Osteoblast (primary cell): ENCODE data around the gene MMP13. TPM values are rescaled to one million over a fixed set of nuclear protein-coding genes. Genes with fewer than 3 reads are reported as not detected.
"Not testable (repeated sequence)": the region's sequence is repeated elsewhere in the genome, so short reads cannot be mapped to it uniquely, and the experiment has no call there.

Experiments used
- DNase-seq: peaks from one replicate; pipeline ENCODE4 v3.0.0; 2011; ENCODE audit warnings: low spot score, mixed read lengths; ENCODE audit not compliant: insufficient read length; ENCODE audit errors: missing footprints
- H2AFZ ChIP-seq: 2 replicates; pipeline ENCODE4 v1.6.0; 2011; ENCODE audit warnings: mild to moderate bottlenecking, low read length
- H3K27ac ChIP-seq: 2 replicates; pipeline ENCODE4 v1.5.1; 2011; ENCODE audit warnings: mild to moderate bottlenecking, low read depth, low read length, moderate library complexity
- H3K27me3 ChIP-seq: 2 replicates; pipeline ENCODE4 v1.6.0; 2012; ENCODE audit warnings: mild to moderate bottlenecking, control low read depth, inconsistent platforms, low read length, moderate library complexity; ENCODE audit not compliant: insufficient read depth
- H3K36me3 ChIP-seq: 2 replicates; pipeline ENCODE4 v1.5.1; 2011; ENCODE audit warnings: mild to moderate bottlenecking, low read length, control low read depth, moderate library complexity; ENCODE audit not compliant: insufficient read depth
- H3K4me1 ChIP-seq: 2 replicates; pipeline ENCODE4 v1.5.1; 2011; ENCODE audit warnings: mild to moderate bottlenecking, low read length, control low read depth, moderate library complexity; ENCODE audit not compliant: insufficient read depth
- H3K4me2 ChIP-seq: 2 replicates; pipeline ENCODE4 v1.6.0; 2011; ENCODE audit warnings: mild to moderate bottlenecking, low read length; ENCODE audit not compliant: insufficient read depth
- H3K4me3 ChIP-seq: fragments of 200-600 bp; sonication (generic); 3 replicates; pipeline ENCODE4 v1.5.1; 2012; ENCODE audit warnings: mild to moderate bottlenecking, low read length, inconsistent platforms; ENCODE audit not compliant: insufficient read depth
- H3K79me2 ChIP-seq: 2 replicates; pipeline ENCODE4 v1.6.0; 2012; ENCODE audit warnings: mild to moderate bottlenecking, low read length, control low read depth, inconsistent platforms; ENCODE audit not compliant: insufficient read depth
- H3K9me3 ChIP-seq: 2 replicates; pipeline ENCODE4 v1.5.1; 2011; ENCODE audit warnings: low read depth, low read length, control low read depth
- H4K20me1 ChIP-seq: 2 replicates; pipeline ENCODE4 v1.6.0; 2012; ENCODE audit warnings: mild to moderate bottlenecking, low read length, control low read depth; ENCODE audit not compliant: insufficient read depth
- CTCF ChIP-seq: IDR thresholded peaks from 2 replicates; pipeline ENCODE4 v1.5.1; 2011; ENCODE audit warnings: mild to moderate bottlenecking, low read depth, low read length, moderate library complexity; ENCODE audit errors: extremely low read depth
- small RNA-seq: library from RNA; depleted of rRNA; stranded (forward); fragments of <200 nt; gene quantifications from one replicate; pipeline ENCODE3, GENCODE V24; 2012
- total RNA-seq: library from RNA; depleted of rRNA; stranded (reverse); fragments of >200 nt; gene quantifications from 2 replicates; pipeline ENCODE4 v1.2.3, GENCODE V29; 2012

Gene MMP13
- total RNA-seq, 1 donor: 2.5 TPM

- no peaks in the 10 kb centered on the region for H3K79me2 ChIP-seq
- DNase-seq: no peak
- no peak overlapping the region for H3K4me3 ChIP-seq
- H4K20me1 ChIP-seq: no peaks in the 10 kb centered on the region
- no peaks in the 10 kb centered on the region for H3K4me1 ChIP-seq
- no peak overlapping the region for H2AFZ ChIP-seq
- H3K27me3 ChIP-seq: peaks cover 3% of the 10 kb centered on the region
- H3K36me3 ChIP-seq: no peaks in the 10 kb centered on the region
- TF ChIP-seq CTCF: no peak
- no peaks in the 10 kb centered on the region for H3K9me3 ChIP-seq
- no peak overlapping the region for H3K4me2 ChIP-seq
- H3K27ac ChIP-seq: no peak overlapping the region
Observed at GRCh38 chr11:102911758-102912481, 43.6 kb downstream of the MMP13 start.

- H3K27me3 ChIP-seq, DNase-seq, H2AFZ ChIP-seq, H4K20me1 ChIP-seq, H3K27ac ChIP-seq, H3K9me3 ChIP-seq, H3K36me3 ChIP-seq, H3K4me1 ChIP-seq, H3K4me3 ChIP-seq, H3K79me2 ChIP-seq, H3K4me2 ChIP-seq: not testable (repeated sequence)
Observed at GRCh38 chr11:102905848-102906247, 49.7 kb downstream of the MMP13 start.

- H3K4me2 ChIP-seq, DNase-seq, H2AFZ ChIP-seq, H3K27ac ChIP-seq, H3K36me3 ChIP-seq, H4K20me1 ChIP-seq, H3K27me3 ChIP-seq, H3K9me3 ChIP-seq, H3K79me2 ChIP-seq, H3K4me1 ChIP-seq, H3K4me3 ChIP-seq: not testable (repeated sequence)
Observed at GRCh38 chr11:102903895-102904294, 51.6 kb downstream of the MMP13 start.

GRCh38 chr11:102900346-102900745, 55.2 kb downstream of the MMP13 start:
- Histone ChIP-seq H3K36me3 (no peaks in the 10 kb centered on the region), H3K4me1 (no peaks in the 10 kb centered on the region), H2AFZ (no peak overlapping the region), H3K9me3 (no peaks in the 10 kb centered on the region), H4K20me1 (no peaks in the 10 kb centered on the region), H3K27me3 (no peaks in the 10 kb centered on the region), H3K4me2 (no peak overlapping the region), H3K27ac (no peak overlapping the region), H3K4me3 (no peak overlapping the region), H3K79me2 (no peaks in the 10 kb centered on the region)
- no peak for DNase-seq
- TF ChIP-seq CTCF: no peak

Small RNA genes lying within 50 kb of the gene (small RNA-seq; reads per million reads assigned to genes)
- not detected for gene RNU7-159P

Other genes with a start within 250 kb of the MMP13 start
- gene MMP27, start 250.0 kb downstream of the MMP13 start, total RNA-seq: not detected in 2 replicates
- under 0.01 TPM in 1 of 2 replicates, not detected in the other for gene MMP8, start 230.8 kb downstream of the MMP13 start, total RNA-seq
- not detected in 2 replicates for gene MMP10, start 175.1 kb downstream of the MMP13 start, total RNA-seq
- gene MMP1, start 157.6 kb downstream of the MMP13 start, total RNA-seq: 0.72 and 1.5 TPM in 2 replicates
- gene MMP3, start 112.1 kb downstream of the MMP13 start, total RNA-seq: 1.8 and 5.1 TPM in 2 replicates
- under 0.01 and 0.36 TPM in 2 replicates for gene MMP12, start 80.8 kb downstream of the MMP13 start, total RNA-seq
- gene DCUN1D5, start 136.4 kb upstream of the MMP13 start, total RNA-seq: 45.7 and 60.1 TPM in 2 replicates
- 82.2 and 100 TPM in 2 replicates for gene DYNC2H1, start 153.7 kb upstream of the MMP13 start, total RNA-seq